Endothelial cell (in vitro differentiated cells): ENCODE measurements around the gene RNU1-1. TPM values are rescaled to one million over a fixed set of nuclear protein-coding genes. Genes with fewer than 3 reads are reported as not detected.
"Not testable (repeated sequence)": the region's sequence is repeated elsewhere in the genome, so short reads cannot be mapped to it uniquely, and the experiment has no call there.

Experiments used
- DNase-seq: peaks from one replicate; pipeline ENCODE4 v3.0.0; 2021; ENCODE audit warnings: low spot score
- H3K27ac Mint-ChIP-seq: one replicate; pipeline ENCODE4 v1.8.0; 2021; ENCODE audit warnings: mixed read lengths, inconsistent platforms; ENCODE audit not compliant: unreplicated experiment
- H3K27me3 Mint-ChIP-seq: one replicate; pipeline ENCODE4 v1.8.0; 2021; ENCODE audit warnings: mild to moderate bottlenecking, moderate library complexity, mixed read lengths, inconsistent platforms; ENCODE audit not compliant: unreplicated experiment
- H3K36me3 Mint-ChIP-seq: one replicate; pipeline ENCODE4 v1.8.0; 2021; ENCODE audit warnings: mild to moderate bottlenecking, low read depth, mixed read lengths, inconsistent platforms; ENCODE audit not compliant: unreplicated experiment
- H3K4me1 Mint-ChIP-seq: one replicate; pipeline ENCODE4 v1.8.0; 2021; ENCODE audit warnings: mild to moderate bottlenecking, mixed read lengths, inconsistent platforms; ENCODE audit not compliant: unreplicated experiment
- H3K4me3 Mint-ChIP-seq: one replicate; pipeline ENCODE4 v1.8.0; 2021; ENCODE audit warnings: mild to moderate bottlenecking, mixed read lengths, inconsistent platforms; ENCODE audit not compliant: unreplicated experiment
- H3K9me3 Mint-ChIP-seq: one replicate; pipeline ENCODE4 v1.8.0; 2021; ENCODE audit warnings: mixed read lengths, inconsistent platforms; ENCODE audit not compliant: unreplicated experiment
- long read RNA-seq: library from polyadenylated mRNA; unstranded; transcript quantifications from one replicate; pipeline ENCODE4 v2.0.0, GENCODE V29; 2020; ENCODE audit not compliant: unreplicated experiment
- total RNA-seq: library from RNA; stranded (reverse); fragmentation: NEBNext Ultra II Directional; extraction: Animal tissue kit (Norgen Biotek cat#: 25700); gene quantifications from one replicate; pipeline ENCODE4 v1.2.1, GENCODE V29; 2021; ENCODE audit not compliant: unreplicated experiment

Gene RNU1-1
- 3,428 TPM for total RNA-seq
- long read RNA-seq = 0 reads

GRCh38 chr1:16514107-16515055 lies at the start of gene RNU1-1:
Gene RNU1-1, minus strand, starts transcription at chr1:16514285.
- peak; percentile 55 for DNase-seq
- not testable (repeated sequence) for H3K27me3 Mint-ChIP-seq, H3K4me1 Mint-ChIP-seq, H3K36me3 Mint-ChIP-seq, H3K27ac Mint-ChIP-seq, H3K4me3 Mint-ChIP-seq, H3K9me3 Mint-ChIP-seq

DNA sequence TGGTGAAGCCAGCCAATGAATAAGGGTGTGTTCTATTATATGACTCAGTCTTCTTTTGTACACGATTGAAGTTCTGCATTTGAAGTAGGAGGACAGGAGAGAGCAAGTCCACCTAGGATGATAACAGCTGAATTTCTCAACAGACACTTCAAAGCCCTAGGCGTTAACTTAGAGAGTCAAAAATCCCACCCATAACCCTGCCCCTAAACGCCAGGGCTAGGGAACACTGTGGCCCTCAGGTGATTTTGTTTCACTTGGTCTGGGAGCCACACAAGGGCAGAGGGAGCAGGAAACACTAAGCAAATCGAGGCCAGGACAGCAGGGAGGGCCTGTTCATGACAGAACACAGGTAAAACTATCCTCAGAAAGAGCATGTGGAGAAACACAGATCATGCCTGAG lies 47.0 kb upstream of the RNU1-1 start:
- not testable (repeated sequence) for DNase-seq, H3K4me3 Mint-ChIP-seq, H3K9me3 Mint-ChIP-seq, H3K27ac Mint-ChIP-seq, H3K27me3 Mint-ChIP-seq, H3K4me1 Mint-ChIP-seq, H3K36me3 Mint-ChIP-seq

DNA sequence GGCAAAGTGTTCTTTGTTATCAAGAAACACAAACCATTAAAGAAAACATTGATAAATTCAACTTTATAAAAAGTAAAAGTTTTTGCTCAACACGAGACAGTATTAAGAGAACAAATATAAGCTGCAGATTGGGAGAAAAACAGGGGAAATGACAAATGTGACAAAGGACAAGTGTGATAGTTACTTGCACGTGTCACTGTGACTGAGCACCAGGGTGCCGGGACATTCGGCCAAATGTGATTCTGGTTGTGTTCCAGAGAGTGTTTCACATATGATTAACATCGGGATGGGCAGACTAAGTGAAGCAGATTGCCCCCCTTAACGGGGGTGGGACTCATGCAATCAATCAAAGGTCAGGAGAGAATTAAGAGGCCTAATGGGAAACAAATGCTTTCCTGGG lies 46.4 kb upstream of the RNU1-1 start:
- H3K9me3 Mint-ChIP-seq, H3K27me3 Mint-ChIP-seq, H3K27ac Mint-ChIP-seq, DNase-seq, H3K36me3 Mint-ChIP-seq, H3K4me1 Mint-ChIP-seq, H3K4me3 Mint-ChIP-seq: not testable (repeated sequence)

GRCh38 chr1:16559688-16560087 lies 45.6 kb upstream of the RNU1-1 start:
- not testable (repeated sequence) for H3K27ac Mint-ChIP-seq

DNA sequence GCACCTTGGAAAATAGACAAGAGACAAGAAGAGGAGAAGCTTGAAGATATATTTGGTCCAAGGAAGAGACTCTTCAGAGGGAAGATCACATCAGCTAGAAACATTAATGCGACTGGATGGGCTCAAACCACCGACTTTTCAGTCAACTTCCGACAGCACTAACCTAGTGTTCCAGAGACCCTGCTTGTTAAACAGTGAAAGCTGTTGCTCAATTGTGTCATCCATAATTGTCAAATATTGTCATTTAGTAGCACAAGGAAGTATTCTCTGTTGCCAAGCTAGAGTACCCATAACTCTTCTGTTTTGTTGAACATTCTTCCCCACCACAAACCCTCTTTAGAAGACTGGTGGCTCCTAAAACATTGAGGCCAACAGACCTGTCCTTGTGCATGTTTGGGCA lies 42.9 kb upstream of the RNU1-1 start:
- H3K9me3 Mint-ChIP-seq, H3K4me3 Mint-ChIP-seq, H3K36me3 Mint-ChIP-seq, H3K27ac Mint-ChIP-seq, DNase-seq, H3K27me3 Mint-ChIP-seq, H3K4me1 Mint-ChIP-seq: not testable (repeated sequence)

More at GRCh38 chr1:16559688-16560087, 45.6 kb upstream of the RNU1-1 start:
- not testable (repeated sequence) for H3K4me3 Mint-ChIP-seq, DNase-seq, H3K36me3 Mint-ChIP-seq, H3K27me3 Mint-ChIP-seq, H3K4me1 Mint-ChIP-seq, H3K9me3 Mint-ChIP-seq

DNA sequence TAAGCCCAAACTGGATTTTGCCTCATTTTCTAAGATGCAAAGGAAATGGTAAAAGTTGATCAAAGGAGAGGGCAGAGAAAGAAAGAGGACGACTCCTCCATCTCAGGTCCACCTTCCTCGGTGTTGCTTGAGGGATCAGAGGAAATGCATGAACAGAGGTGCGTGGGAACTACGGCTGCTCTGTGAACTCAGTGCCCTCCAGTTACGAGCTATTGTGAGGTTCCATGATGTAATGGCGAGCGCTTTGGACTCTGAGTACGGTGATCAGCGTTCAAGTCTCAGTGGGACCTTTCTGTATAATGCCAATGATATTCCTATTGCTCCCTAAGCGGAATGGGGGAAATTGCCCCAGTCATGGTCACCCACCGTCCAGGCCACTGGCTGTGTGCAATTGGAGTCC lies 39.2 kb upstream of the RNU1-1 start:
- not testable (repeated sequence) for H3K4me1 Mint-ChIP-seq, DNase-seq, H3K27me3 Mint-ChIP-seq, H3K4me3 Mint-ChIP-seq, H3K9me3 Mint-ChIP-seq, H3K36me3 Mint-ChIP-seq, H3K27ac Mint-ChIP-seq

GRCh38 chr1:16550212-16550918 lies 36.3 kb upstream of the RNU1-1 start:
- H3K4me1 Mint-ChIP-seq, H3K9me3 Mint-ChIP-seq, H3K27me3 Mint-ChIP-seq, H3K36me3 Mint-ChIP-seq, H3K4me3 Mint-ChIP-seq, H3K27ac Mint-ChIP-seq, DNase-seq: not testable (repeated sequence)

GRCh38 chr1:16549545-16549944 lies 35.5 kb upstream of the RNU1-1 start:
- H3K4me3 Mint-ChIP-seq, DNase-seq, H3K27ac Mint-ChIP-seq, H3K36me3 Mint-ChIP-seq, H3K27me3 Mint-ChIP-seq, H3K4me1 Mint-ChIP-seq, H3K9me3 Mint-ChIP-seq: not testable (repeated sequence)

DNA sequence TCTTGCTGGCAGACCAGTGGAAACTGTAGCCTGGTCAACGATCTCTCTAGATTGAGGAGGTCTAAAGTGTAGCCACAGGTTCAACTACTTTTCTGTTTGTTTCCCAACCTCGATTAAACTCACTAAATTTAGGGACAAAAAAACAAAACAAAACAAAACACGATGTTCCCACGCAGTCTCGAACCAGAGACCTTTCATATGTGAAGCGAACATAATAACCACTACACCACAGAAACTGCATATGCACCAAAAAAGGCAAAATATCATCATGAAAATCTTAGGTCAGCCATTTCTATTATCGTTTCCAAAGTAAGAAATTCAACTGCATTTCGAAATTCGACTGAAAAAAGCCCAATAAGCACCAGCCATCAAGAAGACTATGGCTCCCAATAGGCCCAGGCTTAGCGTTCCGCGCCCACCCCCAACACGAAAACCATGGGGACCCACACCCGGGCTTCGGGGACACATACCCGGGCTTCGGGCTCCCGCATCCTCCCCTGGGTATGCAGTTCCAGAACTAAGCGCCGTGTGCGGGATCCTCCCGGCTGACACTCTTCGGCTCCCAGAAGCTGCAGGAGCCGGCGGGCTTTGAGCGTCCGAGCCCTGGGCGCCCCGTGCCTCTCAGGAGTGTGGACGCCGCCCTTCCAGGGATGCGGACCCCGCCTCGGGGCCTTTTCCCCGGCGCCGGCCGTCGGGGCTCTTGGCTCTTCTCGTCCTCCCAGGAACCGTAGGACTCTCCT lies 33.6 kb upstream of the RNU1-1 start:
- not testable (repeated sequence) for H3K27ac Mint-ChIP-seq, H3K4me1 Mint-ChIP-seq, H3K36me3 Mint-ChIP-seq, H3K27me3 Mint-ChIP-seq, H3K9me3 Mint-ChIP-seq, DNase-seq, H3K4me3 Mint-ChIP-seq

DNA sequence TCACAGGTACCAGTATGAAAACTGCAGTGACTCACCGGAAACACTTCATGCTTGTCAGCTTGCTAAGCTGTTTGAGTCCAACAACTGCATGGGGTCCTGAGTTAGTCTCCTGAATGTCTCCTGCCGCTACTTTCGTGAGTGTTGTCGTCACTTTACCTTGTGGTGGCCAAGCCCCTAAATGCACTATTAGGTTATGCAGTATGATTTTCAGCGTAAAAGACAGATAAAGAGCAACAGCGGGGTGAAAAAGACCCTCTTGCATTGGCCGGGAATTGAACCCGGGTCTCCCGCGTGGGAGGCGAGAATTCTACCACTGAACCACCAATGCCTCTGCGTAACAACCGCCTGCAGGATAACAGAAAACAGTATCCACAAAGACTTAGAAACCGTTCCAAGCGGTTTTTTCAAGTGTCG lies 31.6 kb upstream of the RNU1-1 start:
- H3K36me3 Mint-ChIP-seq, H3K9me3 Mint-ChIP-seq, H3K4me3 Mint-ChIP-seq, H3K27ac Mint-ChIP-seq, H3K4me1 Mint-ChIP-seq, H3K27me3 Mint-ChIP-seq: not testable (repeated sequence)
- DNase-seq = peak; percentile 58

GRCh38 chr1:16540421-16540893 lies 26.4 kb upstream of the RNU1-1 start:
- H3K27me3 Mint-ChIP-seq, H3K27ac Mint-ChIP-seq, H3K4me1 Mint-ChIP-seq, H3K36me3 Mint-ChIP-seq, H3K4me3 Mint-ChIP-seq, DNase-seq, H3K9me3 Mint-ChIP-seq: not testable (repeated sequence)
